Fibroblast of lung (primary cell): ENCODE data around the gene RNF32.

Experiments used
- CTCF ChIP-seq, 2 donors: IDR thresholded peaks in 1 of 2; conservative IDR thresholded peaks in 1 of 2; 1 replicate in 1 of 2; 2 replicates in 1 of 2; pipeline ENCODE4 v1.5.1; 2011 to 2012; ENCODE audit warnings: low read length in 2 of 2, control low read depth in 1 of 2, inconsistent platforms in 1 of 2, low read depth in 1 of 2, mild to moderate bottlenecking in 1 of 2
- EZH2 ChIP-seq: IDR thresholded peaks from 2 replicates; pipeline ENCODE4 v1.5.1; 2012; ENCODE audit warnings: low read length, control low read depth, mild to moderate bottlenecking; ENCODE audit errors: missing control alignments

GRCh38 chr7:156618078-156618779 lies 22.3 kb upstream of the RNF32 start:
- TF ChIP-seq CTCF (conservative IDR thresholded peaks at IDR 0.05 in 1 of 2, IDR thresholded peaks at IDR 0.05 in 1 of 2; ENCODE audit: low read depth in 1 of 2, low read length in 2 of 2), result no peak
- no peak for TF ChIP-seq EZH2
